HG02885 (cell line): ENCODE measurements around the gene ELFN1.

Experiments used
- ATAC-seq: cut with Tn5 transposase; IDR thresholded peaks from one replicate; pipeline ENCODE4 v1.9.1; 2021; ENCODE audit warnings: mild to moderate bottlenecking; ENCODE audit not compliant: unreplicated experiment, poor library complexity

Gene ELFN1

GRCh38 chr7:1641661-1642260, 28.3 kb upstream of the ELFN1 start:
- ATAC-seq: no peak

DNA sequence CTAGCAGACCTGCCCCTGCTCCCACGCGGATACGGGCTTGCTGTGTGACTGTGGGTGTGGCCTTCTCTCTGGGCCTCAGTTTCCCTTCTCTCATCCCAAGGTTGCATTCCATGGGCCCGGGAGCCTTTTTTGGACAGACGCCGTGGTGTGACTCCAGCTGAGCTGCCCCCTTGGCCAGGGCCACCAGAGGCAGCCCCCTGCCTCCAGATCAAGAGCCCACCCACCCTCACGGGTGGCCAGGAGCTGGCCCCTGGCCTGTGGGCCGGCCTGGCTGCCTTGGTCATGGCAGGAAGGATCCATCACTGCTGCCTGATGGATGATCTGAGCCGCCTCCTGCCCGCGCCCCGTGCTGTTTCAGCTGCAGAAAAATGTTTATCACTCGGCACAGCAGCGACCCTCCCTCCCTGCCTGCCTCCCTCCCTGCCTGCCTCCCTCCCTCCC, 27.8 kb upstream of the ELFN1 start:
- ATAC-seq: no peak

DNA sequence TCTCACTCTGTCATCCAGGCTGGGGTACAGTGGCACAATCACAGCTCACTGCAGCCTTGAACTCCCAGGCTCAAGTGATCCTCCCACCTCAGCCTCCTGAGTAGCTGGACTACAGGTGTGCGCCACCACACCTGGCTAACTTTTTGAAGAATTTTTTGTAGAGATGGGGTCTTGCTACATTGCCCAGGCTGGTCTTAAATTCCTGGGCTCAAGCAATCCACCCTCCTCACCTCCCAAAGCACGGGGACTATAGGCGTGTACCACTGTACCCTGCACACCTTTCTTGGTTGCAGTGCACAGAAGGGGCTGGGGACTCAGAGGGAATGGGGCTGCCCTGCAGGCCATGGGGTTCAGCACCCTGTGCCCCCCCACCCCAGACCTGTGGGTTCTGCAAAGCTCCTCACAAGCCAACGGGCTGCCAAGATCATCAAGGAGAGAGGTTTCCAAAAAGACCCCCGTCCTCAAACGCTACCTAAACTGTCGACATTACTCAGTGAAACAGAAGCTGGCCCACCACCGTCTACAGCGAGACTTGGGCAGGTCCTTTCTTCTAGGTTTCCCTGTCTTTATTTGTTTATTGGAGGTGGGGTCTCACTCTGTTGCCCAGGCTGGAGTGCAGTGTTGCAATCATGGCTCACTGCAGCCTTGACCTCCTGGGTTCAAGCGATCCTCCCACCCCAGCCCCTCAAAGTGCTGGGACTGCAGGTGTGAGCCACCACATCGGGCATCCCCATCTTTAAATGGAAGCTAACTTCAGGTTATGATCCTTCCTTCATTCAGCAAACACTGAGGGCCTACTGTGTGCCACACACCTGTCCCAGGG, 26.6 kb upstream of the ELFN1 start:
- no peak for ATAC-seq

DNA sequence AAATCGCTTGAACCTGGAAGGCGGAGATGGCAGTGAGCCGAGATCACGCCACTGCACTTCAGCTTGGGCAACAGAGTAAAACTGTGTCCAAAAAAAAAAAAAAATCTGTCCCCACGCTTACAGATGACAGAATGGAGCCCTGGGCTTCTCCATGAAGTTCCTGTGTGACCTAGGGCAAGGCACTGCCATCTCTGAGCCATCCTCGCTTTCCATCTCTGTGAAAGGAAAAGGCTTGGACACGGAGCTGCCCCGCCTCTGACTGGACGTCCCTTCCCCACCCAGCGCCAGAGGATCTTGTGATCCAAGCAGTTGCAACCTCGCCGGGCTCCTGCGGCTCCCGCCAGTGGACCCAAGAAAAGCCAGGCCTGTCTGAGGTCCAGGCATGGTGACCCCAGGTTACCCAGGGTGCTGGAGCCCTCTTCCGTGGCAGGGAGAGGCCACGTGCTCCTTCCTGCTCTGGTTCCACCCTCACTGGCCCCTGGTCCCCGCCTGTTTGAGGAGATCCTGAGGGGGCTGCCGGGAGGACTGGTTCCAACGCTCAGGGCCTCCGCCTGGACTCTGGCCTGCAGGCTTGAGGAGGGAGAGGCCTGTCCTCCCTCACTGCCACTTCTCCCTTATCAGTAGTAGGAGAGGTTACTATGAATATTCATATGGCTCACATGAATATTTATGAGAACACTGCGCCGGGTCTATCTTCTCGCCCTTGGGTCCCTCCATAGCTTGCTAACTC, 25.6 kb upstream of the ELFN1 start:
- no peak for ATAC-seq

DNA sequence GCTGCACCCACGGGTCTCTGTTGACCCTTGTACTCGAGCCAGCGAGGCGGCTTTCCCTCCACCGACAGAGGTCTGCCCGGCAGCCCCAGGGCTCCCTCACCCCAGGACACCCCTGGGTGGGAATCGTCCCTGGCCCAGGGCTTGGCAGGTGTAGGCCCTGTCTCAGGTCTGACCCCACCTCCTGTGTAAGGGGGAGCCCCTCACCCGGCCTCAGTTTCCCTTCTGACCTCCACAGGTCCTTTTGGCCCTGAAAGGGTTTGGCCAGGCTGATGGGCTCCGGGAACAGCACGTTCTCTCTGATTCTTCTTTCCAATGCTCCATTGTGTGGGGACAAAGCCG, 25.0 kb upstream of the ELFN1 start:
- ATAC-seq: no peak

DNA sequence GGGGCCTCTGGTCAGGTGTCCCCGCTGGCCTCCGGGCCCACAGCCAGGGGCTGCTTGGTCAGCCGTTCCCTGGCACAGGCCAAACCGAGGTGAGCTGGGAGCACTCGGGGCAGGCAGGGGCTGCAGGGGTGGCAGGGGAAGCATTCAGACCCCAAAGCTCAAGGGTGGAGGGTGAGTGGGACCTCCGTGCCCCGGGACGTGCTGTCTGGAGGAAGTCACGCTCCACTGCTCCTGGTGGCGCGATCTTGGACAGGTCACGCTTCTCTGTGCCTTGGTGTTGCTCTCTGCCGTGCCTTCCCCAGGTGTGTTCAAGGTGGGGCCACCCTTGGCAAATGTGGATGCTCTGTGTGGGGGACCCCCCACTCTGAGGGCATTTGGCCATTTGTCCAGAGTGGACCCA, 24.6 kb upstream of the ELFN1 start:
- ATAC-seq: no peak

GRCh38 chr7:1646391-1646790, 23.7 kb upstream of the ELFN1 start:
- ATAC-seq: no peak

DNA sequence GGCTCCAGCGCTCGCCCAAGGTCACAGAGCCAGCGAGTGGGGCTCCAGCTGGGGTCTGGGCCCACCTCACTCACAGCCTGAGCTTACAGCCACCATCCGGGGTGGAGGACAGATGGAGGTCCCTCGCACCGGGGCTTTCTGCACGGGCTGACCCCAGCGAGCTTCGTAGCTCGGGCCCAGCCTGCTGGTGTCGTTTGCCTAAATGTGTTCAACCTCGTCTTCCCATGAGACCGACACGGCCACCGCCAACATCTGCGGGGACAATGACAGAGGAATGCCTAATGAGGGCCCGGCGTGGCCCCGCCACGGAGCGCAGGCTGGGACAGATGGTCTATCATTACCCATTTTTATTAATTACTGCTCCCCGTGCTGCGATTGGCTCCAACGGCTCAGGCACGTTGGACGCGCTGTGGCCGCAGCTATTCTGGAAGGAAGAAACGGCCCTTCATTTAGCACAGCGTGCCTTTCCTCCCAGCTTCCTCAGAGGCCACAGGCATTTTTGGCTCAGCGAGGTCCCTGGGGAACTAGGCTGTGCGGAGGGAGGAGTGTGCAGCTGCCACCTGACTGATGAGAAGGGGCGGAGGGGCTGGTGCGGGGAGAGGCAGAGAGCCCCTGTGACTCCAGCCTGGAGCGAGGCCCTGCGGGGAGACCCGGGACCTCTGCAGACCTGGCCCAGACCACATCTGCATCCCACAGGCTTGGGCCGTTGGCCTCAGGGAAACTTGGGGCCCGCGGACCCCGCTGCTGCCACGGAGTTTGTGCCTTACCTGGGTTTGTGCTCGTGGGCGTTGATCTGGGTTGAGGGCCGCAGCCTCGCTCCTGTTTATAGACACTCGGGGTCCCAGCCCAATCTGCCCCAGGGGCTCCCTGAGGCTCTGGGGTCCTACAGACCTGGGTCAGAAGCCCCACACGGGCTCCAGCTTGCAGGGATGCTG, 22.9 kb upstream of the ELFN1 start:
- no peak for ATAC-seq

DNA sequence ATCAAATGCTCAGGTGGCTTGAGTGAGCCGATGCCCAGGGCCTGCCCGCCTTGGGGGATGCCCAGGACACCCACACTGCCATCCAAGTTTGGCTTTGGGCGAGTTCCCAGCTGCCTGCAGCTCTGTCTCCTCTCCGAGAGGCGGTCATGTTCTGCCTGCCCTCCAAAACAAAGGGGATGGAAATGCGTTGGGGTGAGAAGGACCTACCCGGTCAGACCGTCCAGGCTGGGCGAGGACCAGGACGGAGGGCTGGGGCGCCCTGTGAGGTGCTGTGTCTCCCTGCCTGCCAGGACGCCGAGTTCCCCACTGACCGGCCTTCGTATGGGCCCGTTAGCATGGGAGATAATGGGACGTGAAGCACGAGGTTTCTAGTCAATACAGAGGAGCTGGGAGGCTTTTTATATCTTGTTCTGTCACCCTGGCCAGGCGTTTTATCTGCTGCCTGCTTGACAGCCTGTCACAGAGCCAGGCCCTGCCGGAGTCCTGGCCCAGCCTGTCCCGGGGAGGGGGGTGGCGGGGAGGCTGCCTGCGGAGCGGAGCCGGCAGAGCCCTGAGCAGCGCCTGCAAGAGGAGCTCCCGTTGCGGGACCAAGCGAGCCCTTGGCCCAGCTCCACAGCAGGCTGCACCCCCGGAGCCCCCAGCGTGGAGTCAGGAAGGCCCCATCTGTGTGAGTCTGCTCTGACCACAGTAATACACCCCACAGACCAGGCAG, 22.0 kb upstream of the ELFN1 start:
- ATAC-seq: no peak

- no peak for ATAC-seq
Observed at GRCh38 chr7:1649751-1650326, 20.2 kb upstream of the ELFN1 start.

DNA sequence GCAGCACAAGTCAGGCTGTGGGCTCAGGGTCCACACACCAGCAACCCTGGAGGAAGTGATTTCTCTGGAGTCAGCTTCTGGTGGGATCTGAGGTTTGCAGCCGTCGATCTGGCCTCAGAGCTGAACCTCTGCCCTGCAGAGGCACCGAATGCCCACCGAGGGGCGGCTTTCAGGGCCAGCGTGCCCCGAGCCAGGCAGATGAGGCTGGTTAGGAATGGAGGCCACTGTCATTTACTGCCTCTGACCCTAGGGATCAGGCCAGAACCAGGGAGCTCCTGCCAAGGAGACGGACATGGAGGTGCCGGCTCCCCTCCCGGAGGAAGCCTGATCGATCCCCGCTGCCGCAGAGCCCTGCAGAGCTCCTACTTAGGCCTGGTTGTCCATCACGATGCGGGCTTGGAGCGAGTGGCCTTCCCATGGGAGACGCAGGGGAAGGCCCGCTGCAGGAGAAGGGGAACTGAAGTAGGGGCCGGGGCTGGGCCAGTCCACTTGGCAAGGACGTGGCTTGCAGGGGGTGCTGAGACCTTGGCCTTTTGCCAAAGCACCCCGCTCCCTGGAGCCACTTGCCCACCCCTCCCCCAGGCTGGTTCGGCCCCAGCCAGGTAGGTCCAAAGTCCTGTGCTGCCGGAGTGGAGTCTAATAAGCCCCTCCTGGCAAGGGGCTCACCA, 19.6 kb upstream of the ELFN1 start:
- ATAC-seq: no peak

DNA sequence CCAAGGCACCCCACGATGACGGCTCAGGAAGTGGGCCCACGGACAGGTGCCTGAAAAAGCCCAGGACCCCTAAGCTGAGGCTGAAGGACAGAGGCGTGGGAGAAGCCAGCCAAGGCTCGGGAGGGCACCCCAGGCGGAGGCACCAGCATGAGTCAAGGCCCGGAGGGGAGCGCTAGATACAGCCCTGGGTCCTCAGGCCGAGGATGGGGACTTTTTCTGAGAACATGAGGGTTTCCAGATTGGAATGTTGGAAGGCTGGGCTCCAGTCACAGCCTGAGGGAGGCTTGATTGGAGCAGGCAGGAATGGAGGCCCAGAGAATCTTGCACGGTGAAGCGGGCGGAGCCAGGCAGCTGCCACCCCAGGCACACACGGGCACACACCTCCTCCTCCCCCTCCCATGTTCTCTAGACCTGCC, 19.0 kb upstream of the ELFN1 start:
- no peak for ATAC-seq

DNA sequence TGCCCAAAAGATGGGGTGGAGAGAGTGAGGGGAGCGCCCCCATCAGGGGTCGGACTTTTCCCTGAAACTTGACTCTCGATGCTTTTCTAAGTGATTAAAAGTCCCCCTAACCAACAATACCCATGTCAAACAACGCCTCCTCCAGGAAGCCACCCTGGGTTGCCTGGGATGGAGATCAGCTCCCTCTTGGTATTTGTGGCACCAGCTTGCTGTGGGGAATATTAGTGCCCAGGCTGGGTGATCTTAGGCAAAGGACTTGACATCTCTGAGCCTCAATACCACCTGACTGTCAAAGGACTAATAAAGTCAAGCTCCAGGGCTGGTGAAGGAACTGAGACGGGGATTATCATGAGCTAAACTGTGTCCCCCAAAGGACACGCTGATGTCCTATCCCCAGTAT, 18.2 kb upstream of the ELFN1 start:
- ATAC-seq: no peak

GRCh38 chr7:1653500-1653899, 16.6 kb upstream of the ELFN1 start:
- no peak for ATAC-seq

GRCh38 chr7:1654111-1654510, 16.0 kb upstream of the ELFN1 start:
- no peak for ATAC-seq

GRCh38 chr7:1654738-1655475, 15.2 kb upstream of the ELFN1 start:
- no peak for ATAC-seq

DNA sequence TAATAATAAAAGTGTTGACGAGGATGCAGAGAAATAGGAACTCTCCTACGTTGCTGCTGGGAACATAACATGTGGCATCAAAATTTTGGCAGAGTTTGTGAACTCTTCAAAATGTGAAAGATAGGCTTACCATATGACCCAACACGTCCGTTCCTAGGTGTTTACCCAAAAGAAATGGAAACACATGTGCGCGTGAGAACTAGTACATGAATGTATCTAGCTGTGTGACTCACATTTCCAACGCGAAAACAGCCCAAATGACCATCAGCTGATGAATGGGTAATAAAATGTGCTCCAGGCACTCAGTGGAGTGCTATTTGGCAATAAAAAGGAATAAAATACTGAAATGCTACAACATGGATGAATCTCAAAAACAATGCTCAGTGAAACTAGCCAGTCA, 10.4 kb upstream of the ELFN1 start:
- ATAC-seq: no peak

DNA sequence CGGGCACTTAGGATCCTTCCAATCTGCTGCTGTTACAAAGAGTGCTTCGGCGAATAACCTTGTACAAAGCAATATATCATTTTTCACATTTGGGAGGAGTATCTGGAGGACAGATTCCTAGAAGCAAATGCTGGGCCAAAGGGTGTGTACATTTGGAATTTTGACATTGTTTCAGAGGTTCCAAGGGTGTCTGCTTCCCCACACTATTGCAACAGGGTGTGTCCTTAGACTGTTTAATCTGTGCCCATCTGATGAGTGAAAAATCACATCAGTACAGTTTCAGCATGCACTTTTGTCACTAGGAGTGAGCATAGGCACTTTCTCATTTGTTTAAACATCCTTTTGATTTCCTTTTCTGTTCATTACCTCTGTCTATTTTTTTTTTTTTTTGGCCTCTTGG, 8.6 kb upstream of the ELFN1 start:
- no peak for ATAC-seq
